Hepatic stellate cell (primary cell): ENCODE measurements around the gene USP28.
A peak's percentile ranks its signal among the peaks of the same experiment; 100 is the strongest.
"Not testable (repeated sequence)": the region's sequence is repeated elsewhere in the genome, so short reads cannot be mapped to it uniquely, and the experiment has no call there.

Experiments used
- DNase-seq: peaks from one replicate; pipeline ENCODE4 v3.0.0; 2011; ENCODE audit warnings: low spot score

USP28 gene, protein sequence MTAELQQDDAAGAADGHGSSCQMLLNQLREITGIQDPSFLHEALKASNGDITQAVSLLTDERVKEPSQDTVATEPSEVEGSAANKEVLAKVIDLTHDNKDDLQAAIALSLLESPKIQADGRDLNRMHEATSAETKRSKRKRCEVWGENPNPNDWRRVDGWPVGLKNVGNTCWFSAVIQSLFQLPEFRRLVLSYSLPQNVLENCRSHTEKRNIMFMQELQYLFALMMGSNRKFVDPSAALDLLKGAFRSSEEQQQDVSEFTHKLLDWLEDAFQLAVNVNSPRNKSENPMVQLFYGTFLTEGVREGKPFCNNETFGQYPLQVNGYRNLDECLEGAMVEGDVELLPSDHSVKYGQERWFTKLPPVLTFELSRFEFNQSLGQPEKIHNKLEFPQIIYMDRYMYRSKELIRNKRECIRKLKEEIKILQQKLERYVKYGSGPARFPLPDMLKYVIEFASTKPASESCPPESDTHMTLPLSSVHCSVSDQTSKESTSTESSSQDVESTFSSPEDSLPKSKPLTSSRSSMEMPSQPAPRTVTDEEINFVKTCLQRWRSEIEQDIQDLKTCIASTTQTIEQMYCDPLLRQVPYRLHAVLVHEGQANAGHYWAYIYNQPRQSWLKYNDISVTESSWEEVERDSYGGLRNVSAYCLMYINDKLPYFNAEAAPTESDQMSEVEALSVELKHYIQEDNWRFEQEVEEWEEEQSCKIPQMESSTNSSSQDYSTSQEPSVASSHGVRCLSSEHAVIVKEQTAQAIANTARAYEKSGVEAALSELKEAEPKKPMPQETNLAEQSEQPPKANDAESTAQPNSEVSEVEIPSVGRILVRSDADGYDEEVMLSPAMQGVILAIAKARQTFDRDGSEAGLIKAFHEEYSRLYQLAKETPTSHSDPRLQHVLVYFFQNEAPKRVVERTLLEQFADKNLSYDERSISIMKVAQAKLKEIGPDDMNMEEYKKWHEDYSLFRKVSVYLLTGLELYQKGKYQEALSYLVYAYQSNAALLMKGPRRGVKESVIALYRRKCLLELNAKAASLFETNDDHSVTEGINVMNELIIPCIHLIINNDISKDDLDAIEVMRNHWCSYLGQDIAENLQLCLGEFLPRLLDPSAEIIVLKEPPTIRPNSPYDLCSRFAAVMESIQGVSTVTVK

GRCh38 chr11:113875234-113876073 lies at the start of gene USP28:
Gene USP28, minus strand, starts transcription at chr11:113875572. Its CDS starts 71 bp downstream, at chr11:113875501.
- DNase-seq, result peak; percentile 99

GRCh38 chr11:113923572-113923971 lies 48.2 kb upstream of the USP28 start:
- DNase-seq, result no peak

GRCh38 chr11:113911491-113911890 lies 36.1 kb upstream of the USP28 start:
- not testable (repeated sequence) for DNase-seq

DNA sequence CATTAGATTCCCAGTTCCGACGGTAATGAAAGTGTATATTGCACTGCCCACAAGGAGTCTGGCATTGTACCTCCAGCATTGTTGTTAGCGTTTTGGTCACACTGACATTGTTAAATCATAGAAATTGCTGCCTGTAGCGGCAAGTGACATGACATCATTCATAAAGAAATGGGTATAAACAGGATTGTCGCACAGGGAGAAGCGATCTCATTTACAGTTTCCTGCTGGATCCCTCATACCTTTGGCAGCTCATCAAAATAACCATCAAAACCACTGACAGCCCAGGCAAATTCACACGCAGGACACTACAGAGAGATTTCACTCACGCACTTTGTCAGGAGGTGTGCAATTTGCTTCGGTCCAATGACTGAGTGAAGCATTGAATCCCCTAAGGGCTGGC lies 32.7 kb upstream of the USP28 start:
- no peak for DNase-seq

GRCh38 chr11:113907681-113908080 lies 32.3 kb upstream of the USP28 start:
- no peak for DNase-seq

GRCh38 chr11:113907152-113907551 lies 31.8 kb upstream of the USP28 start:
- no peak for DNase-seq

- DNase-seq, result no peak
Observed at GRCh38 chr11:113906516-113906915, 31.1 kb upstream of the USP28 start.

GRCh38 chr11:113906038-113906437 lies 30.7 kb upstream of the USP28 start:
- no peak for DNase-seq

GRCh38 chr11:113904379-113905101 lies 29.2 kb upstream of the USP28 start, which contains the start of gene HTR3B:
Gene HTR3B, plus strand, starts transcription at chr11:113904796. Its CDS starts 138 bp downstream, at chr11:113904934.
- DNase-seq, result no peak

DNA sequence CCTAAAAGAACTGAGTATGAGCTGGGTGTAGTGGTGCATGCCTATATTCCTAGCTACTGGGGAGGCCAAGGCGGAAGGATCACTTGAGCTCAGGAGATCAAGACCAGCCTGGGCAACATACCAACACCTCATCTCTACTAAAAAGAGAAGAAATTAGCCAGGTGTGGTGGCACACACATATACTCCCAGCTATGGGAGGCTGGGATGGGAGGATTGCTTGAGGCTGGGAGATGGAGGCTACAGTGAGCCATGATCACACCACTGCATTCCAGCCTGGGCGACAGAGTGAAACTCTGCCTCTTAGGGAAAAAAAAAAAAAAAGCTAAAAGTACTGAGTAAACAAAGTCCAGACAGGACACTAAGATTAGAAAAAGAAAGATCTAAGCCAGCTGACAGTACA lies 25.8 kb upstream of the USP28 start:
- no peak for DNase-seq

DNA sequence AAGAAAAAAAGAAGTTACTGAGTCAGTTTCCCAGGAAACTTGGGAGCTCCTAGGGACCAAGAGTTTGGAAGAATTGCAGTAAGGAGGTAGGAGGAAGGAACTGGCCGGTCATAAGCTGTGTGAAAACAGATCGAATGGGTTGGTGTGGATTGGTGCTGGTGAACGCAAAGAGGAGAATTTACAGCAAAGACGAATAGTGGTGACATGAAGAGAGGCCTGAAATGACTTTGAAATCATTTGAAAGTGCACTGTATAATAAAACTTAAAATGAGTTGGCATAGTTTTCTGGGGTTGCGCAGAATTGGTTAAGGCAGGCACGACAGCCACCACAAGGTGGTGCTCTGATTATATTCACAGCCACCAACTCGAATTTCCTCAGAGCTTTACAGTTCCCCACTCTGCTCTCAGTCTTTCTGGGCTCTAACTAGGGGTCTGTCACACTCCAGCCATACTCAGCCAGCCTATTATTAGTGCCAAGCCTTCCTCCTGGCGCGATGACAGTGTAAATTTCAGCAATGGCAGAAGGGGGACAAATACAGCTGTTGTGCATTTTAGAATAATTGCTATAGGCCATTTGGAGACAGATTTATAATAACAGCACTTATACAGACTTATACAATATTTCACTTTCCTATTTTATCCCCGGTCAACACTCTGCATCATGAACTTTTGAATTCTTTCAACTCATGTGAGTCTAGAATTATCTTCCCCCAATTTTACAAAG lies 20.9 kb upstream of the USP28 start:
- DNase-seq, result peak; percentile 19

DNA sequence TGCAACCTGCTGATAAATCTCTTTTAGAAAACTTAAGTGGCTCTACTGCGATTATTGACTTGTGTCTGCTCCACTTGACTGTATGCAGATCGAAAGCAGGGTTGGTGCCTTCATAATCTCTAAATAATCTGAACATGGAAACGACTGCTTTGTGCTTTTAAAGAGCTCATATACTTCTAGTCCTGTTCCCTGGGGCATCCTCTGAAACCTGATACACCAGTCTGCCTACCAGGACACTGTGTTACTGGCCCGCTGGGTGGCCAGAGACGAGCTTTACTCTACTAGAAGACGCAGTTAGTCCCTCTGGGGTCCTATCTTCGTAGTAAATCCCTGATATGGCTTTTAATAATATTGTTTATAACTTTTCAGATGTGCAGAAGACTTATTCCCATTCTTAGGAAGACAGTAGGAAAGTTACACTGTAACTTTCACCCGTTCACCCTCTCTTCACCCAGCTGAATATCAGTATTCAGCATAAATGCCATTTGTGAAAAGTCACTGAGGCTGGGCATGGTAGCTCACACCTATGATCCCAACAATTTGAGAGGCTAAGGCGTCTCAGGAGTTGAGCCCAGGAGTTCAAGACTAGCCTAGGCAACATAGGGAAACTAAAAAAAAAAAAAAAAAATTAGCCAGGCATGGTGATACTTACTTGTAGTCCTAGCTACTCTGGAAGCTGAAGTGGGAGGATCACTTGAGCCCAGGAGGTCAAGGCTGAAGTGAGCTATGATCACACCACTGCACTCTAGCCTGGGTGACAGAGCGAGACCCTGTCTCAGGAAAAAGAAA lies 20.2 kb upstream of the USP28 start:
- no peak for DNase-seq

GRCh38 chr11:113894421-113894996 lies 19.1 kb upstream of the USP28 start:
- DNase-seq, result no peak

- DNase-seq, result no peak
Observed at GRCh38 chr11:113888848-113889247, 13.5 kb upstream of the USP28 start.

GRCh38 chr11:113885897-113886296 lies 10.5 kb upstream of the USP28 start:
- no peak for DNase-seq

GRCh38 chr11:113884361-113884836 lies 9.0 kb upstream of the USP28 start:
- DNase-seq, result no peak

DNA sequence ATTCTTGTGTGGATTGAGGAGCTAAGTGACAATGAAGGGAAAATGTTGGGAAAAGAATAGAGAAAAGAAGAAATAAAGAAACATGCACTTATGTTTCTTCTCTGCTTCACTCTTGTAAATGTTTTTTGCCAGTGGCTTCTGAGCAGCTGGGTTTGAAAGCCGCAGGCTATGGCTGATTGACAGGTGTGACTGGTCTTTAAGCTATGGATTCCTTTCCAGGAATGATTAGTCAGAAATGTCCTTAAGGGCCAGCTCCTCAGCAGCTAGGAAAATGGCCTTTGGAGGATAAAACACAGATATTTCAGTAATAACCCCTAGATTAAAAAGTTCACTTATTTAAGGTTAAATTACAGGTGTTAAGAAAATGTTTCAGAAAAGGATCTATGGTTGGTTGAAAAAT lies 6.5 kb upstream of the USP28 start:
- no peak for DNase-seq

GRCh38 chr11:113880971-113881370 lies 5.6 kb upstream of the USP28 start:
- no peak for DNase-seq

- not testable (repeated sequence) for DNase-seq
Observed at GRCh38 chr11:113879446-113879845, 4.1 kb upstream of the USP28 start.
